Lower lobe of right lung (tissue), 2 donors: ENCODE measurements around the gene EFCAB6. TPM values are rescaled to one million over a fixed set of nuclear protein-coding genes. Genes with fewer than 3 reads are reported as not detected.

ENCODE experiments used
- ATAC-seq, 2 donors: fragments of 200-7000 bp; cut with Tn5 transposase; one replicate each; pipeline ENCODE4 v1.9.1; 2020 to 2022; ENCODE audit warnings: mild to moderate bottlenecking in 2 of 2, moderate library complexity in 2 of 2
- DNase-seq: peaks from one replicate; pipeline ENCODE4 v3.0.0-alpha.2; 2020
- H3K27ac ChIP-seq: fragments of 200-600 bp; one replicate; pipeline ENCODE4 v1.8.0; 2022
- H3K27me3 ChIP-seq: fragments of 200-600 bp; one replicate; pipeline ENCODE4 v1.8.0; 2022; ENCODE audit warnings: low read depth
- H3K36me3 ChIP-seq: fragments of 200-600 bp; one replicate; pipeline ENCODE4 v1.8.0; 2022; ENCODE audit warnings: mild to moderate bottlenecking
- H3K4me1 ChIP-seq: fragments of 200-600 bp; one replicate; pipeline ENCODE4 v1.8.0; 2022
- H3K4me3 ChIP-seq: fragments of 200-600 bp; one replicate; pipeline ENCODE4 v1.8.0; 2022; ENCODE audit warnings: mild to moderate bottlenecking
- H3K9me3 ChIP-seq: fragments of 200-600 bp; one replicate; pipeline ENCODE4 v1.8.0; 2022
- CTCF ChIP-seq: fragments of 200-600 bp; IDR thresholded peaks from one replicate; pipeline ENCODE4 v1.8.0; 2022; ENCODE audit warnings: antibody characterized with exemption, mild to moderate bottlenecking
- intact Hi-C: fragments of 100-400 bp; cut with DNase I; formaldehyde crosslinking; loops from one replicate; pipeline ENCODE4 v1.11.0; 2022
- total RNA-seq: library from RNA; stranded (reverse); fragmentation: NEBNext Ultra II Directional; extraction: Animal tissue kit (Norgen Biotek cat#: 25700); gene quantifications from one replicate; pipeline ENCODE4 v1.2.1, GENCODE V29; 2021
- donor health status: DM: no; HTN: yes; CAD: no; lungs with severe emphysema.

The EFCAB6 gene
- total RNA-seq, 1 donor from 2014 or later, result 5.8 TPM

GRCh38 chr22:43516996-43517635 is 295.0 kb downstream of the EFCAB6 start:
- ATAC-seq (no peak), DNase-seq (peak; percentile 34)
- intact Hi-C loops, result no loop called here
- Histone ChIP-seq H3K36me3 (no peaks in the 10 kb centered on the region), H3K27me3 (peaks cover 18% of the 10 kb centered on the region), H3K9me3 (no peaks in the 10 kb centered on the region), H3K27ac (no peak overlapping the region), H3K4me1 (no peaks in the 10 kb centered on the region), H3K4me3 (no peak overlapping the region)
- no peak for TF ChIP-seq CTCF

GRCh38 chr22:43516386-43516785 is 295.7 kb downstream of the EFCAB6 start:
- H3K4me3 ChIP-seq, result no peak overlapping the region
- DNase-seq, result peak; percentile 19
- H3K27ac ChIP-seq, result no peak overlapping the region

GRCh38 chr22:43515902-43516301 is 296.2 kb downstream of the EFCAB6 start:
- peak; percentile 22 for DNase-seq
- intact Hi-C loops, result no loop called here
- Histone ChIP-seq H3K9me3 (no peaks in the 10 kb centered on the region), H3K27me3 (peaks cover 13% of the 10 kb centered on the region), H3K4me3 (no peak overlapping the region), H3K36me3 (no peaks in the 10 kb centered on the region), H3K27ac (no peak overlapping the region), H3K4me1 (no peaks in the 10 kb centered on the region)
- ATAC-seq, result no peak
- TF ChIP-seq CTCF, result no peak

More at GRCh38 chr22:43516386-43516785, 295.7 kb downstream of the EFCAB6 start:
- H3K9me3 ChIP-seq, result no peaks in the 10 kb centered on the region
- H3K27me3 ChIP-seq, result peaks cover 13% of the 10 kb centered on the region
- TF ChIP-seq CTCF, result no peak
- no peaks in the 10 kb centered on the region for H3K4me1 ChIP-seq
- no peaks in the 10 kb centered on the region for H3K36me3 ChIP-seq
- no peak for ATAC-seq
- intact Hi-C loops, result no loop called here

- Histone ChIP-seq H3K4me3 (no peak overlapping the region), H3K36me3 (no peaks in the 10 kb centered on the region), H3K9me3 (no peaks in the 10 kb centered on the region), H3K4me1 (no peaks in the 10 kb centered on the region), H3K27me3 (peaks cover 13% of the 10 kb centered on the region), H3K27ac (no peak overlapping the region)
- intact Hi-C loops, result no loop called here
- no peak for DNase-seq
- TF ChIP-seq CTCF, result no peak
- ATAC-seq, result no peak
Observed at GRCh38 chr22:43515411-43515810, 296.7 kb downstream of the EFCAB6 start.

- Histone ChIP-seq H3K36me3 (no peaks in the 10 kb centered on the region), H3K4me3 (no peak overlapping the region), H3K27ac (no peak overlapping the region), H3K9me3 (no peaks in the 10 kb centered on the region), H3K27me3 (peaks cover 13% of the 10 kb centered on the region), H3K4me1 (no peaks in the 10 kb centered on the region)
- peak; percentile 32 for DNase-seq
- ATAC-seq, result no peak
- intact Hi-C loops, result no loop called here
- TF ChIP-seq CTCF, result no peak
Observed at GRCh38 chr22:43514476-43515157, 297.5 kb downstream of the EFCAB6 start.
